H1 (cell line): Measurements from ENCODE around the gene ADAMTS1. TPM values are rescaled to one million over a fixed set of nuclear protein-coding genes. Genes with fewer than 3 reads are reported as not detected.
A peak's percentile ranks its signal among the peaks of the same experiment; 100 is the strongest.

ENCODE experiments used
- CTCF ChIA-PET: fragments of 300-600 bp; sonication (Branson Sonifier 250); formaldehyde crosslinking; loops from one replicate; lab custom pipeline; 2021; ENCODE audit not compliant: partially characterized antibody; lab: Charles Lee
- POLR2A ChIA-PET: fragments of 300-600 bp; sonication (Branson Sonifier 250); formaldehyde crosslinking; loops from one replicate; lab custom pipeline; 2021; ENCODE audit warnings: inconsistent platforms; ENCODE audit not compliant: partially characterized antibody; lab: Charles Lee
- DNase-seq, 2 experiments: peaks; one replicate each; pipeline versions ENCODE4 v3.0.0 to v3.0.0-alpha.2; 2010 to 2022; ENCODE audit warnings: low spot score in 2 of 2, low read depth in 1 of 2, mixed read lengths in 1 of 2
- FAIRE-seq: peaks from 2 replicates; lab custom pipeline; 2011; peaks lifted over from hg19 to GRCh38; lab: Jason Lieb, UNC
- H2AFZ ChIP-seq: 2 replicates; pipeline ENCODE4 v1.8.1; 2012; ENCODE audit warnings: low read length, inconsistent platforms
- H2AK5ac ChIP-seq: 2 replicates; pipeline ENCODE4 v1.6.1; 2013; ENCODE audit warnings: low read depth, low read length
- H2BK120ac ChIP-seq: replicated peaks from 2 replicates; pipeline ENCODE3; 2013; ENCODE audit warnings: low read depth, low read length, inconsistent platforms
- H2BK12ac ChIP-seq: 2 replicates; pipeline ENCODE4 v1.6.1; 2013; ENCODE audit warnings: low read depth, low read length
- H2BK15ac ChIP-seq: 2 replicates; pipeline ENCODE4 v1.6.1; 2013; ENCODE audit warnings: low read length
- H2BK20ac ChIP-seq: 2 replicates; pipeline ENCODE4 v1.6.1; 2013; ENCODE audit warnings: low read length
- H2BK5ac ChIP-seq: 2 replicates; pipeline ENCODE4 v1.6.1; 2013; ENCODE audit warnings: low read depth, low read length
- H3K14ac ChIP-seq: 2 replicates; pipeline ENCODE4 v1.6.1; 2013; ENCODE audit warnings: inconsistent platforms; ENCODE audit not compliant: insufficient read length
- H3K18ac ChIP-seq: 2 replicates; pipeline ENCODE4 v1.6.1; 2013; ENCODE audit warnings: low read length; ENCODE audit errors: extremely low read depth
- H3K23ac ChIP-seq: 2 replicates; pipeline ENCODE4 v1.6.1; 2013; ENCODE audit warnings: inconsistent platforms; ENCODE audit not compliant: insufficient read length
- H3K23me2 ChIP-seq: 2 replicates; pipeline ENCODE4 v1.6.1; 2013; ENCODE audit warnings: low read depth, low read length
- H3K27ac ChIP-seq: 2 replicates; pipeline ENCODE4 v1.6.1; 2011; ENCODE audit warnings: low read depth, low read length, inconsistent platforms
- H3K27me3 ChIP-seq, 4 experiments: replicated peaks in 1 of 4; 1 replicate in 1 of 4; 2 replicates in 3 of 4; pipeline versions ENCODE4 v1.6.1 to v1.8.1; 2011 to 2013; ENCODE audit warnings: low read length in 3 of 4, mild to moderate bottlenecking in 3 of 4, inconsistent platforms in 2 of 4, mixed read lengths in 2 of 4, moderate library complexity in 1 of 4; ENCODE audit not compliant: control insufficient read depth in 3 of 4, insufficient read depth in 3 of 4; ENCODE audit errors: extremely low read depth in 1 of 4
- H3K36me3 ChIP-seq, 4 experiments: 2 replicates each; pipeline versions ENCODE4 v1.6.1 to v1.8.1; 2011 to 2013; ENCODE audit warnings: mild to moderate bottlenecking in 4 of 4, low read length in 3 of 4, moderate library complexity in 2 of 4, control low read depth in 1 of 4, inconsistent platforms in 1 of 4; ENCODE audit not compliant: insufficient read depth in 4 of 4, control insufficient read depth in 2 of 4
- H3K4ac ChIP-seq: replicated peaks from 2 replicates; pipeline ENCODE3; 2013; ENCODE audit warnings: low read length, low read depth, mixed read lengths, inconsistent platforms; ENCODE audit not compliant: insufficient read length
- H3K4me1 ChIP-seq, 4 experiments: replicated peaks in 1 of 4; 1 replicate in 1 of 4; 2 replicates in 3 of 4; pipeline versions ENCODE4 v1.6.1 to v1.8.1; 2011 to 2013; ENCODE audit warnings: low read length in 3 of 4, inconsistent platforms in 2 of 4, mixed read lengths in 1 of 4; ENCODE audit not compliant: insufficient read depth in 4 of 4, control insufficient read depth in 3 of 4
- H3K4me2 ChIP-seq, 2 experiments: 2 replicates each; pipeline versions ENCODE4 v1.6.1 to v1.8.1; 2011 to 2013; ENCODE audit warnings: low read depth in 2 of 2, low read length in 2 of 2, control low read depth in 1 of 2, inconsistent platforms in 1 of 2, mild to moderate bottlenecking in 1 of 2; ENCODE audit not compliant: insufficient read depth in 1 of 2
- H3K4me3 ChIP-seq, 4 experiments: fragments of 200-600, 300-600 bp in 1 of 4; sonication (generic), shearing (Covaris generic), sonication (Bioruptor Twin) in 1 of 4; 2 replicates each; pipeline versions ENCODE4 v1.5.1 to v1.8.1; 2011 to 2016; ENCODE audit warnings: low read length in 4 of 4, low read depth in 3 of 4, control low read depth in 2 of 4, inconsistent platforms in 2 of 4, mild to moderate bottlenecking in 2 of 4, mixed read lengths in 1 of 4, moderate library complexity in 1 of 4; ENCODE audit not compliant: insufficient read depth in 2 of 4; ENCODE audit errors: extremely low read depth in 1 of 4
- H3K56ac ChIP-seq: replicated peaks from 2 replicates; pipeline ENCODE3; 2013; ENCODE audit warnings: low read depth, mild to moderate bottlenecking, mixed read lengths, low read length, inconsistent platforms; ENCODE audit not compliant: insufficient read length
- H3K79me1 ChIP-seq: 2 replicates; pipeline ENCODE4 v1.6.1; 2013; ENCODE audit warnings: low read depth, low read length, control low read depth
- H3K79me2 ChIP-seq, 2 experiments: 2 replicates each; pipeline versions ENCODE4 v1.6.1 to v1.8.1; 2012 to 2013; ENCODE audit warnings: low read length in 2 of 2, mild to moderate bottlenecking in 2 of 2, inconsistent platforms in 1 of 2; ENCODE audit not compliant: insufficient read depth in 2 of 2, control insufficient read depth in 1 of 2
- H3K9ac ChIP-seq, 4 experiments: replicated peaks in 1 of 4; 1 replicate in 1 of 4; 2 replicates in 3 of 4; pipeline versions ENCODE4 v1.6.1 to v1.8.1; 2011 to 2013; ENCODE audit warnings: low read depth in 3 of 4, low read length in 3 of 4, control low read depth in 2 of 4, mild to moderate bottlenecking in 2 of 4, moderate library complexity in 2 of 4, inconsistent platforms in 1 of 4; ENCODE audit errors: extremely low read depth in 1 of 4
- H3K9me3 ChIP-seq, 2 experiments: 2 replicates each; pipeline versions ENCODE4 v1.6.1 to v1.8.1; 2012 to 2013; ENCODE audit warnings: mild to moderate bottlenecking in 2 of 2, moderate library complexity in 2 of 2, control low read depth in 1 of 2, inconsistent platforms in 1 of 2, low read depth in 1 of 2, low read length in 1 of 2, mixed read lengths in 1 of 2; ENCODE audit not compliant: insufficient read depth in 2 of 2
- H4K20me1 ChIP-seq, 2 experiments: replicated peaks in 1 of 2; 2 replicates each; pipeline versions ENCODE3 to v1.8.1; 2011 to 2013; ENCODE audit warnings: inconsistent platforms in 2 of 2, low read length in 2 of 2, mild to moderate bottlenecking in 1 of 2; ENCODE audit not compliant: insufficient read depth in 2 of 2, control insufficient read depth in 1 of 2
- H4K5ac ChIP-seq: 2 replicates; pipeline ENCODE4 v1.6.1; 2013; ENCODE audit warnings: low read length, low read depth, mixed read lengths, inconsistent platforms; ENCODE audit not compliant: insufficient read length
- H4K8ac ChIP-seq: 2 replicates; pipeline ENCODE4 v1.8.0; 2013; ENCODE audit warnings: mild to moderate bottlenecking, moderate library complexity, low read length, inconsistent platforms; ENCODE audit not compliant: insufficient read depth; ENCODE audit errors: extremely low read depth
- H4K91ac ChIP-seq: replicated peaks from 2 replicates; pipeline ENCODE3; 2013; ENCODE audit warnings: low read length, mixed read lengths, inconsistent platforms; ENCODE audit not compliant: insufficient read length
- BRCA1 ChIP-seq: IDR thresholded peaks from 2 replicates; pipeline ENCODE4 v1.6.1; 2012; ENCODE audit warnings: low read depth, low read length, improper control_type of control experiment
- GABPA ChIP-seq: IDR thresholded peaks from 2 replicates; pipeline ENCODE4 v1.6.1; 2011; ENCODE audit warnings: mild to moderate bottlenecking, low read length, moderate library complexity, borderline replicate concordance; ENCODE audit not compliant: insufficient read depth
- GTF2F1 ChIP-seq: IDR thresholded peaks from 2 replicates; pipeline ENCODE4 v1.6.1; 2012; ENCODE audit warnings: low read depth, low read length, improper control_type of control experiment, borderline replicate concordance
- KDM4A ChIP-seq: IDR thresholded peaks from one replicate; pipeline ENCODE4 v1.7.1; 2012; ENCODE audit warnings: low read depth, mild to moderate bottlenecking, moderate library complexity, low read length, inconsistent platforms; ENCODE audit not compliant: severe bottlenecking
- NRF1 ChIP-seq: IDR thresholded peaks from 2 replicates; pipeline ENCODE4 v1.6.1; 2011; ENCODE audit warnings: mild to moderate bottlenecking, low read depth, low read length, improper control_type of control experiment
- TAF1 ChIP-seq: IDR thresholded peaks from 2 replicates; pipeline ENCODE4 v1.6.1; 2011; ENCODE audit warnings: mild to moderate bottlenecking, low read depth, low read length
- YY1 ChIP-seq: IDR thresholded peaks from 2 replicates; pipeline ENCODE4 v1.6.1; 2011; ENCODE audit warnings: low read depth, mild to moderate bottlenecking, low read length
- WGBS, 2 experiments: shearing (Covaris generic) in 1 of 2; methylation state at CpG; one replicate each; pipeline versions ENCODE4 v1.1.6 to v1.1.7; 2013 to 2015; ENCODE audit warnings: low lambda C conversion rate in 2 of 2, mixed read lengths in 2 of 2, inconsistent platforms in 1 of 2, low coverage in 1 of 2, missing lambda C conversion rate in 1 of 2; ENCODE audit not compliant: insufficient replicate concordance in 2 of 2, insufficient coverage in 1 of 2, insufficient read length in 1 of 2; ENCODE audit errors: extremely low coverage in 1 of 2, missing lambda C conversion rate in 1 of 2; 5-methylcytosine and 5-hydroxymethylcytosine counted together
- polyA plus RNA-seq, 7 experiments: library from polyadenylated mRNA; depleted of rRNA in 3 of 7; stranded (reverse) in 5 of 7; unstranded in 2 of 7; fragments of >200 nt in 5 of 7; fragments of 200-250 nt in 2 of 7; gene quantifications; 1 replicate in 5 of 7; 2 replicates in 1 of 7; 4 replicates in 1 of 7; pipeline versions ENCODE4 v1.2.1 to v1.2.3, GENCODE V29; 2011 to 2013; ENCODE audit warnings: missing spikeins in 2 of 7, mixed read lengths in 2 of 7
- total RNA-seq: library from RNA; stranded (reverse); fragmentation: NEBNext Ultra II Directional; extraction: Animal tissue kit (Norgen Biotek cat#: 25700); gene quantifications from 2 replicates; pipeline ENCODE4 v1.2.1, GENCODE V29; 2021
- TF ChIP-seq, protein P1 (sequence below), 3 experiments: IDR thresholded peaks; 1 replicate in 2 of 3; 2 replicates in 1 of 3; pipeline versions ENCODE4 v1.5.1 to v1.6.1; 2011; ENCODE audit warnings: low read length in 3 of 3, mild to moderate bottlenecking in 3 of 3, inconsistent platforms in 2 of 3, low read depth in 1 of 3, moderate library complexity in 1 of 3; ENCODE audit not compliant: insufficient read depth in 1 of 3; ENCODE audit errors: control extremely low read depth in 1 of 3
- TF ChIP-seq, protein P2 (sequence below): IDR thresholded peaks from 2 replicates; pipeline ENCODE4 v1.6.1; 2012; ENCODE audit warnings: inconsistent platforms

ADAMTS1 gene
- total and polyA plus RNA-seq, 2 of the 8 experiments (the other 6 are each of a cell fraction or from before 2014, with no cell fraction given) = 10.7 to 22.4 TPM

DNA sequence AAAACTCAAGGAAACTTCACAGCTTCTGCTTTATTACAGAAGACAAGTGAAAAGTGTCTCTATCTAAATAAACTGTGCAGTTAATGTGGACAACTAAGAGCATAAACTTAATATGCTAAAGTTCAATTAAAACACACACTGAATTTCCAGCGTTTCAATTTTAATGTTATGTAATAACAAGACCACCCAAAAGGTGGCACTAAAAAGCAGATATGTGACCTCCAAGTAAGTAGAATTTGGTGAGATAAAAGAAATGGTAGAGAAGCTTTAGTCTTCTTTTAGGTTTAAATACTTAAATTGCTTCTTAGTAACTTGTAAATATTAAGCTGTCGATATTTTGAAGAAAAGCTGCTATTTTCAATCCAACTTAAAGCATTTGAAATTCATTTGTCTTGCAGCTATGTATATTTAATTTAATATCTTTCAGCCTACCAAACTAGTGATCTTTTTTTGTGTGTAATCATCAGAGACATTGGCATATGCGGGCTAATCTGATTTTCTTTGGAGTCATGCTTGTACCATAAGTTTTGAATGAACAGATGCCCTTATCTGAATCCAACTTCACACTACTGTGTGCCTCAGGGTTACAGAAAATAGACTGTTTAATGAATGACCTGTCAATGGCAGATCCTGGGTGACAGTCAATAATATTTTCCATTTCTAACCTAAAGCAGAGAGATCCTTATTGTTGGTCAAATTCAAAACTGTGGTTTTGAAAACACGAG, 36.5 kb upstream of the ADAMTS1 start:
- Histone ChIP-seq H4K5ac (no peak overlapping the region), H2BK15ac (no peak overlapping the region), H4K20me1 (no peaks in the 10 kb centered on the region), H2BK12ac (no peak overlapping the region), H3K9ac (no peak overlapping the region), H3K23me2 (no peaks in the 10 kb centered on the region), H2AFZ (no peak overlapping the region), H3K14ac (no peak overlapping the region), H3K56ac (no peak overlapping the region), H3K27ac (no peak overlapping the region), H3K79me1 (no peaks in the 10 kb centered on the region), H3K18ac (no peak overlapping the region), H3K4me1 (no peaks in the 10 kb centered on the region), H3K36me3 (no peaks in the 10 kb centered on the region; a peak in 1 of 8 replicates), H2BK20ac (no peak overlapping the region), H3K23ac (no peak overlapping the region), H3K4me3 (no peak overlapping the region), H4K8ac (no peak overlapping the region), H2BK5ac (no peak overlapping the region), H3K4ac (no peak overlapping the region), H3K4me2 (no peak overlapping the region), H2BK120ac (no peak overlapping the region), H2AK5ac (no peak overlapping the region), H3K79me2 (no peaks in the 10 kb centered on the region), H3K9me3 (no peaks in the 10 kb centered on the region), H4K91ac (no peak overlapping the region), H3K27me3 (no peaks in the 10 kb centered on the region)
- DNase-seq = no peak
- POLR2A ChIA-PET = no interaction called here
- FAIRE-seq = no peak
- CTCF ChIA-PET = interaction anchor here (0.6 to 8.6 kb wide), 37 partner anchors 9 to 1319 kb away, joined by 3 to 74 read pairs (median 3); partner anchors contain the start of gene ADAMTS5
- 54% methylated on average over 4 of the region's 4 CpGs; no CpG with 5 or more reads in 1 of the 2 experiments for WGBS, 2 experiments
- TF ChIP-seq, protein P1, sequence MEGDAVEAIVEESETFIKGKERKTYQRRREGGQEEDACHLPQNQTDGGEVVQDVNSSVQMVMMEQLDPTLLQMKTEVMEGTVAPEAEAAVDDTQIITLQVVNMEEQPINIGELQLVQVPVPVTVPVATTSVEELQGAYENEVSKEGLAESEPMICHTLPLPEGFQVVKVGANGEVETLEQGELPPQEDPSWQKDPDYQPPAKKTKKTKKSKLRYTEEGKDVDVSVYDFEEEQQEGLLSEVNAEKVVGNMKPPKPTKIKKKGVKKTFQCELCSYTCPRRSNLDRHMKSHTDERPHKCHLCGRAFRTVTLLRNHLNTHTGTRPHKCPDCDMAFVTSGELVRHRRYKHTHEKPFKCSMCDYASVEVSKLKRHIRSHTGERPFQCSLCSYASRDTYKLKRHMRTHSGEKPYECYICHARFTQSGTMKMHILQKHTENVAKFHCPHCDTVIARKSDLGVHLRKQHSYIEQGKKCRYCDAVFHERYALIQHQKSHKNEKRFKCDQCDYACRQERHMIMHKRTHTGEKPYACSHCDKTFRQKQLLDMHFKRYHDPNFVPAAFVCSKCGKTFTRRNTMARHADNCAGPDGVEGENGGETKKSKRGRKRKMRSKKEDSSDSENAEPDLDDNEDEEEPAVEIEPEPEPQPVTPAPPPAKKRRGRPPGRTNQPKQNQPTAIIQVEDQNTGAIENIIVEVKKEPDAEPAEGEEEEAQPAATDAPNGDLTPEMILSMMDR (IDR thresholded peaks at IDR 0.05; ENCODE audit: control extremely low read depth in 1 of 3, insufficient read depth in 1 of 3, low read depth in 1 of 3, low read length in 3 of 3) = peak in 1 of 3 experiments; percentile 23; a peak in 2 of 4 replicates
- TF ChIP-seq, protein P2, sequence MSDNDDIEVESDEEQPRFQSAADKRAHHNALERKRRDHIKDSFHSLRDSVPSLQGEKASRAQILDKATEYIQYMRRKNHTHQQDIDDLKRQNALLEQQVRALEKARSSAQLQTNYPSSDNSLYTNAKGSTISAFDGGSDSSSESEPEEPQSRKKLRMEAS = no peak
- TF ChIP-seq GTF2F1 (no peak), YY1 (no peak), BRCA1 (no peak), KDM4A (no peak), TAF1 (no peak), NRF1 (no peak), GABPA (no peak)
